ENCODE measurements around the gene GALNT17.

Gene GALNT17

DNA sequence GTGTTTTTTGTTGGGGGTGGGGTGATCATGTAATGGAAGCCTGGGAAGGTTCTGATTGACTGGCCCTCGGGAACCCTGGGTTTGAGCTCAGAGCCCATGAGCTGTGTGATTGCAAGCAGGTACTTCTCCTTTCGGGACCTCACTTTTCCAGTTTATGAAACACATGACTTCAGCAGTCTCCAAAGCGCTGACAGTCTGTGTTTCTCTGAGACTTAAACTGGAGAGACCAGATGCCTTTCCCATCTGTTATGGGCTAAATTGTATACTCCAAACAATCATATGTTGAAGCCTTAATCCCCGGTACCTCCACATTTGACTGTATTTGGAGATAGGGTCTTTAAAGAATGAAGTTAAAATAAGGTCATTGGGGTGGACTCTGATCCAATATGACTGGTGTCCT is 493.6 kb downstream of the GALNT17 start:
- no peaks in the 10 kb centered on the region for H3K4me1 ChIP-seq (ENCODE audit: insufficient read depth, low read length, poor library complexity, severe bottlenecking)
- H3K4me2 ChIP-seq (ENCODE audit: low read depth, low read length, poor library complexity, severe bottlenecking) = no peak overlapping the region

GRCh38 chr7:71626206-71626605 is 494.3 kb downstream of the GALNT17 start:
- no peak for TF ChIP-seq EZH2phosphoT487 (IDR thresholded peaks at IDR 0.05; ENCODE audit: borderline replicate concordance)
- no peaks in the 10 kb centered on the region for H4K20me1 ChIP-seq (ENCODE audit: insufficient read depth, low read length, poor library complexity, severe bottlenecking)
- no peaks in the 10 kb centered on the region for H3F3A ChIP-seq (ENCODE audit: low read depth)

More for the DNA sequence above, 493.6 kb downstream of the GALNT17 start:
- Histone ChIP-seq H3K36me3 (ENCODE audit: insufficient read depth, low read length) (no peaks in the 10 kb centered on the region), H3F3A (ENCODE audit: low read depth) (no peaks in the 10 kb centered on the region), H4K20me1 (ENCODE audit: insufficient read depth, low read length, poor library complexity, severe bottlenecking) (no peaks in the 10 kb centered on the region), H2AFZ (ENCODE audit: low read length) (no peak overlapping the region), H3K9ac (ENCODE audit: low read depth, low read length, poor library complexity, severe bottlenecking) (no peak overlapping the region), H3K4me3 (ENCODE audit: low read length, poor library complexity, severe bottlenecking) (no peak overlapping the region), H3K9me2 (replicated peaks; ENCODE audit: low read depth, low read length) (no peaks in the 10 kb centered on the region), H3K9me3 (ENCODE audit: insufficient read depth, low read depth, low read length) (no peaks in the 10 kb centered on the region; the same call in 1 of the 2 replicates), H3K79me2 (ENCODE audit: insufficient read depth, low read length) (no peaks in the 10 kb centered on the region), H3K27me3 (ENCODE audit: insufficient read depth, low read length, poor library complexity, severe bottlenecking) (no peaks in the 10 kb centered on the region)
- TF ChIP-seq CTCF (conservative IDR thresholded peaks at IDR 0.05; ENCODE audit: low read length) (no peak), EZH2phosphoT487 (IDR thresholded peaks at IDR 0.05; ENCODE audit: borderline replicate concordance) (no peak)

GRCh38 chr7:71627651-71628050 is 495.7 kb downstream of the GALNT17 start:
- Histone ChIP-seq H3K4me2 (ENCODE audit: low read depth, low read length, poor library complexity, severe bottlenecking) (no peak overlapping the region), H3K9me3 (ENCODE audit: insufficient read depth, low read depth, low read length) (no peaks in the 10 kb centered on the region; the same call in 1 of the 2 replicates), H3K9me2 (replicated peaks; ENCODE audit: low read depth, low read length) (no peaks in the 10 kb centered on the region), H3K36me3 (ENCODE audit: insufficient read depth, low read length) (no peaks in the 10 kb centered on the region), H3K79me2 (ENCODE audit: insufficient read depth, low read length) (no peaks in the 10 kb centered on the region), H3K27me3 (ENCODE audit: insufficient read depth, low read length, poor library complexity, severe bottlenecking) (no peaks in the 10 kb centered on the region), H3K4me3 (ENCODE audit: low read length, poor library complexity, severe bottlenecking) (no peak overlapping the region), H3K4me1 (ENCODE audit: insufficient read depth, low read length, poor library complexity, severe bottlenecking) (no peaks in the 10 kb centered on the region), H3K9ac (ENCODE audit: low read depth, low read length, poor library complexity, severe bottlenecking) (no peak overlapping the region), H2AFZ (ENCODE audit: low read length) (no peak overlapping the region), H3F3A (ENCODE audit: low read depth) (no peaks in the 10 kb centered on the region), H4K20me1 (ENCODE audit: insufficient read depth, low read length, poor library complexity, severe bottlenecking) (no peaks in the 10 kb centered on the region)
- no peak for TF ChIP-seq CTCF (conservative IDR thresholded peaks at IDR 0.05; ENCODE audit: low read length)
- no peak for TF ChIP-seq EZH2phosphoT487 (IDR thresholded peaks at IDR 0.05; ENCODE audit: borderline replicate concordance)

More at GRCh38 chr7:71626206-71626605, 494.3 kb downstream of the GALNT17 start:
- H3K9me2 ChIP-seq (replicated peaks; ENCODE audit: low read depth, low read length) = no peaks in the 10 kb centered on the region
- H3K9ac ChIP-seq (ENCODE audit: low read depth, low read length, poor library complexity, severe bottlenecking) = no peak overlapping the region
- H3K9me3 ChIP-seq (ENCODE audit: insufficient read depth, low read depth, low read length) = no peaks in the 10 kb centered on the region; the same call in 1 of the 2 replicates
- no peaks in the 10 kb centered on the region for H3K79me2 ChIP-seq (ENCODE audit: insufficient read depth, low read length)
- no peak overlapping the region for H2AFZ ChIP-seq (ENCODE audit: low read length)
- no peaks in the 10 kb centered on the region for H3K27me3 ChIP-seq (ENCODE audit: insufficient read depth, low read length, poor library complexity, severe bottlenecking)
- H3K36me3 ChIP-seq (ENCODE audit: insufficient read depth, low read length) = no peaks in the 10 kb centered on the region
- H3K4me1 ChIP-seq (ENCODE audit: insufficient read depth, low read length, poor library complexity, severe bottlenecking) = no peaks in the 10 kb centered on the region
- no peak overlapping the region for H3K4me3 ChIP-seq (ENCODE audit: low read length, poor library complexity, severe bottlenecking)
- no peak overlapping the region for H3K4me2 ChIP-seq (ENCODE audit: low read depth, low read length, poor library complexity, severe bottlenecking)

GRCh38 chr7:71630516-71630915 is 498.6 kb downstream of the GALNT17 start:
- H2AFZ ChIP-seq (ENCODE audit: low read length) = no peak overlapping the region
- no peaks in the 10 kb centered on the region for H3K9me2 ChIP-seq (replicated peaks; ENCODE audit: low read depth, low read length)
- H3K9ac ChIP-seq (ENCODE audit: low read depth, low read length, poor library complexity, severe bottlenecking) = no peak overlapping the region
- no peaks in the 10 kb centered on the region for H3K27me3 ChIP-seq (ENCODE audit: insufficient read depth, low read length, poor library complexity, severe bottlenecking)
- no peaks in the 10 kb centered on the region for H3K79me2 ChIP-seq (ENCODE audit: insufficient read depth, low read length)
- H3F3A ChIP-seq (ENCODE audit: low read depth) = no peaks in the 10 kb centered on the region
- H3K4me3 ChIP-seq (ENCODE audit: low read length, poor library complexity, severe bottlenecking) = no peak overlapping the region
- H3K9me3 ChIP-seq (ENCODE audit: insufficient read depth, low read depth, low read length) = no peaks in the 10 kb centered on the region; the same call in 1 of the 2 replicates
- no peak for TF ChIP-seq EZH2phosphoT487 (IDR thresholded peaks at IDR 0.05; ENCODE audit: borderline replicate concordance)
- TF ChIP-seq CTCF (conservative IDR thresholded peaks at IDR 0.05; ENCODE audit: low read length) = no peak
- H3K4me2 ChIP-seq (ENCODE audit: low read depth, low read length, poor library complexity, severe bottlenecking) = no peak overlapping the region
- H3K4me1 ChIP-seq (ENCODE audit: insufficient read depth, low read length, poor library complexity, severe bottlenecking) = no peaks in the 10 kb centered on the region
- no peaks in the 10 kb centered on the region for H3K36me3 ChIP-seq (ENCODE audit: insufficient read depth, low read length)
- H4K20me1 ChIP-seq (ENCODE audit: insufficient read depth, low read length, poor library complexity, severe bottlenecking) = no peaks in the 10 kb centered on the region

Data from Loucy (cell line).